Lung (tissue), 12 donors: Measurements from ENCODE around the gene LDHD. TPM values are rescaled to one million over a fixed set of nuclear protein-coding genes. Genes with fewer than 3 reads are reported as not detected.
A peak's percentile ranks its signal among the peaks of the same experiment; 100 is the strongest.

Source experiments
- ATAC-seq: fragments of 200-7000 bp; cut with Tn5 transposase; one replicate; pipeline ENCODE4 v1.9.1; 2020; ENCODE audit warnings: moderate number of reproducible peaks; ENCODE audit not compliant: insufficient read depth, low FRiP score
- DNase-seq, 3 donors: peaks; one replicate each; pipeline ENCODE4 v3.0.0-alpha.2; 2013 to 2017
- H3K27ac ChIP-seq, 2 donors: one replicate each; pipeline ENCODE4 v1.5.1; 2013; ENCODE audit warnings: mild to moderate bottlenecking in 2 of 2, moderate library complexity in 2 of 2, control low read depth in 1 of 2, inconsistent platforms in 1 of 2, low read depth in 1 of 2, low read length in 1 of 2
- H3K27me3 ChIP-seq, 3 donors: one replicate each; pipeline ENCODE4 v1.5.1; 2013; ENCODE audit warnings: low read length in 2 of 3; ENCODE audit not compliant: control insufficient read depth in 3 of 3, insufficient read depth in 3 of 3
- H3K36me3 ChIP-seq, 4 donors: one replicate each; pipeline ENCODE4 v1.5.1; 2013; ENCODE audit warnings: low read length in 4 of 4, mild to moderate bottlenecking in 1 of 4, moderate library complexity in 1 of 4; ENCODE audit not compliant: control insufficient read depth in 4 of 4, insufficient read depth in 4 of 4
- H3K4me1 ChIP-seq, 5 donors: one replicate each; pipeline ENCODE4 v1.5.1; 2013; ENCODE audit warnings: low read length in 5 of 5, mild to moderate bottlenecking in 2 of 5, moderate library complexity in 1 of 5; ENCODE audit not compliant: control insufficient read depth in 5 of 5, insufficient read depth in 5 of 5
- H3K4me3 ChIP-seq: one replicate; pipeline ENCODE4 v1.5.1; 2013; ENCODE audit warnings: mild to moderate bottlenecking, control low read depth, moderate library complexity
- H3K9ac ChIP-seq, 2 donors: one replicate each; pipeline ENCODE4 v1.5.1; 2013; ENCODE audit warnings: low read length in 2 of 2, control low read depth in 1 of 2; ENCODE audit not compliant: insufficient read depth in 1 of 2
- H3K9me3 ChIP-seq, 4 donors: one replicate each; pipeline ENCODE4 v1.5.1; 2013; ENCODE audit warnings: low read length in 3 of 4, mild to moderate bottlenecking in 1 of 4, moderate library complexity in 1 of 4; ENCODE audit not compliant: control insufficient read depth in 4 of 4, insufficient read depth in 3 of 4
- CTCF ChIP-seq: IDR thresholded peaks from 2 replicates; pipeline ENCODE4 v1.5.1; 2012; ENCODE audit warnings: mild to moderate bottlenecking; ENCODE audit errors: control extremely low read depth, extremely low read depth
- WGBS, 2 donors: extraction: QIAGEN DNeasy Blood & Tissue Kit; methylation state at CpG; one replicate each; pipeline ENCODE4 v1.1.7; 2013; 5-methylcytosine and 5-hydroxymethylcytosine counted together
- polyA plus RNA-seq, 2 donors: library from polyadenylated mRNA; stranded (reverse); fragments of 200-250 nt; gene quantifications; one replicate each; pipeline ENCODE4 v1.2.1, GENCODE V29; 2013
- total RNA-seq, 2 donors: library from RNA; depleted of rRNA in 1 of 2; stranded (reverse); fragments of >200 nt in 1 of 2; gene quantifications; one replicate each; pipeline ENCODE4 v1.2.1, GENCODE V29; 2014 to 2021
- donor health status: control.
- donor health status: control.
- donor health status: Bipolar disorder and iron deficiency.
- donor health status: healthy.
- donor health status: DM: yes; HTN: yes; CAD: no.

The LDHD gene
- total and polyA plus RNA-seq, 4 donors, result 4.3 to 17.0 (median 8.1) TPM

GRCh38 chr16:75103994-75104393 lies 12.6 kb downstream of the LDHD start:
- WGBS, 2 donors, result 93 to 95% methylated on average over 5 of the region's 5 CpGs
- H3K9ac ChIP-seq, result no peak overlapping the region
- no peak overlapping the region for H3K4me3 ChIP-seq
- no peak for TF ChIP-seq CTCF
- H3K27ac ChIP-seq, result no peak overlapping the region
- no peak for DNase-seq
- H3K4me1 ChIP-seq, result peaks cover 0 to 60% (median 29%) of the 10 kb centered on the region in 5 donors
- H3K36me3 ChIP-seq, result peaks cover 0 to 4% (median 1%) of the 10 kb centered on the region in 4 donors
- no peaks in the 10 kb centered on the region for H3K27me3 ChIP-seq
- H3K9me3 ChIP-seq, result no peaks in the 10 kb centered on the region
- no peak for ATAC-seq

GRCh38 chr16:75102595-75102994 lies 14.0 kb downstream of the LDHD start:
- TF ChIP-seq CTCF, result no peak
- H3K27me3 ChIP-seq, result no peaks in the 10 kb centered on the region
- no peak overlapping the region for H3K4me3 ChIP-seq
- ATAC-seq (no peak), DNase-seq (no peak)
- 95 to 98% methylated on average over 9 of the region's 9 CpGs for WGBS, 2 donors
- H3K4me1 ChIP-seq, result peaks cover 0 to 61% (median 29%) of the 10 kb centered on the region in 5 donors
- H3K9ac ChIP-seq, result no peak overlapping the region
- peaks cover 0 to 4% (median 1%) of the 10 kb centered on the region in 4 donors for H3K36me3 ChIP-seq
- no peaks in the 10 kb centered on the region for H3K9me3 ChIP-seq
- no peak overlapping the region for H3K27ac ChIP-seq

- H3K4me1 ChIP-seq, result peaks cover 0 to 59% (median 29%) of the 10 kb centered on the region in 5 donors
- 91 to 94% methylated on average over 3 of the region's 3 CpGs for WGBS, 2 donors
- no peak overlapping the region for H3K27ac ChIP-seq
- H3K9ac ChIP-seq, result no peak overlapping the region
- no peak for TF ChIP-seq CTCF
- DNase-seq (no peak), ATAC-seq (no peak)
- H3K4me3 ChIP-seq, result no peak overlapping the region
- no peaks in the 10 kb centered on the region for H3K27me3 ChIP-seq
- no peaks in the 10 kb centered on the region for H3K9me3 ChIP-seq
- peaks cover 0 to under 1% (median 0%) of the 10 kb centered on the region in 4 donors for H3K36me3 ChIP-seq
Observed at GRCh38 chr16:75101635-75102034, 14.9 kb downstream of the LDHD start.

GRCh38 chr16:75100603-75100990 lies 16.0 kb downstream of the LDHD start:
- H3K27ac ChIP-seq, result peak overlapping the region in 1 of 2 donors; percentile 81
- peaks cover 0 to 2% (median 0%) of the 10 kb centered on the region in 4 donors for H3K36me3 ChIP-seq
- no peaks in the 10 kb centered on the region for H3K9me3 ChIP-seq
- TF ChIP-seq CTCF, result no peak
- no peak overlapping the region for H3K4me3 ChIP-seq
- ATAC-seq (no peak), DNase-seq (peak in 2 of 3 donors; percentile 51 to 57)
- 72 to 78% methylated on average over 3 of the region's 3 CpGs for WGBS, 2 donors
- H3K4me1 ChIP-seq, result peaks cover 0 to 54% (median 32%) of the 10 kb centered on the region in 5 donors
- H3K27me3 ChIP-seq, result no peaks in the 10 kb centered on the region
- no peak overlapping the region for H3K9ac ChIP-seq
